Liver (tissue), 9 donors: ENCODE measurements around the gene USP38. TPM values are rescaled to one million over a fixed set of nuclear protein-coding genes. Genes with fewer than 3 reads are reported as not detected.

ENCODE experiments used
- DNase-seq: peaks from one replicate; pipeline ENCODE4 v3.0.0-alpha.2; 2017; ENCODE audit warnings: low spot score
- H3K27ac ChIP-seq, 2 donors: one replicate each; pipeline ENCODE4 v1.7.0; 2013; ENCODE audit warnings: inconsistent platforms in 2 of 2, low read length in 2 of 2, control low read depth in 1 of 2, low read depth in 1 of 2, mild to moderate bottlenecking in 1 of 2
- H3K27me3 ChIP-seq, 4 donors: one replicate each; pipeline versions ENCODE4 v1.6.1 to v1.7.0; 2013; ENCODE audit warnings: low read length in 3 of 4, inconsistent platforms in 1 of 4, mild to moderate bottlenecking in 1 of 4, moderate library complexity in 1 of 4; ENCODE audit not compliant: control insufficient read depth in 4 of 4, insufficient read depth in 4 of 4
- H3K36me3 ChIP-seq, 4 donors: one replicate each; pipeline versions ENCODE4 v1.6.1 to v1.7.0; 2013; ENCODE audit warnings: low read length in 3 of 4, mild to moderate bottlenecking in 3 of 4, low read depth in 1 of 4, moderate library complexity in 1 of 4; ENCODE audit not compliant: control insufficient read depth in 4 of 4, insufficient read depth in 3 of 4
- H3K4me1 ChIP-seq, 4 donors: one replicate each; pipeline versions ENCODE4 v1.6.1 to v1.7.0; 2013; ENCODE audit warnings: low read length in 3 of 4, mild to moderate bottlenecking in 3 of 4, moderate library complexity in 1 of 4; ENCODE audit not compliant: control insufficient read depth in 4 of 4, insufficient read depth in 4 of 4
- H3K4me3 ChIP-seq, 3 donors: one replicate each; pipeline versions ENCODE4 v1.6.1 to v1.7.0; 2013; ENCODE audit warnings: low read length in 3 of 3, control low read depth in 1 of 3, low read depth in 1 of 3, mild to moderate bottlenecking in 1 of 3
- H3K9ac ChIP-seq, 2 donors: one replicate each; pipeline ENCODE4 v1.7.0; 2013; ENCODE audit warnings: low read length in 2 of 2, mild to moderate bottlenecking in 2 of 2, moderate library complexity in 2 of 2, control low read depth in 1 of 2, low read depth in 1 of 2
- H3K9me3 ChIP-seq, 4 donors: one replicate each; pipeline versions ENCODE4 v1.6.1 to v1.7.0; 2013; ENCODE audit warnings: low read length in 3 of 4; ENCODE audit not compliant: control insufficient read depth in 4 of 4
- EGR1 ChIP-seq, 2 donors: IDR thresholded peaks; 2 replicates each; pipeline ENCODE4 v1.6.1; 2016 to 2018; ENCODE audit warnings: antibody characterized with exemption in 2 of 2, low read depth in 2 of 2
- FOXA1 ChIP-seq: IDR thresholded peaks from 2 replicates; pipeline ENCODE4 v1.6.1; 2016; ENCODE audit warnings: antibody characterized with exemption
- FOXA2 ChIP-seq: IDR thresholded peaks from 2 replicates; pipeline ENCODE4 v1.6.1; 2016; ENCODE audit warnings: antibody characterized with exemption
- GABPA ChIP-seq, 2 donors: IDR thresholded peaks in 1 of 2; conservative IDR thresholded peaks in 1 of 2; 2 replicates each; pipeline ENCODE4 v1.6.1; 2016; ENCODE audit warnings: antibody characterized with exemption in 2 of 2, mild to moderate bottlenecking in 1 of 2, moderate library complexity in 1 of 2
- HNF4A ChIP-seq, 2 donors: conservative IDR thresholded peaks; 2 replicates each; pipeline ENCODE4 v1.6.1; 2016; ENCODE audit warnings: antibody characterized with exemption in 2 of 2, mild to moderate bottlenecking in 2 of 2
- HNF4G ChIP-seq: IDR thresholded peaks from 2 replicates; pipeline ENCODE4 v1.6.1; 2016; ENCODE audit warnings: antibody characterized with exemption
- JUND ChIP-seq, 2 donors: IDR thresholded peaks; 2 replicates each; pipeline ENCODE4 v1.6.1; 2016; ENCODE audit warnings: antibody characterized with exemption in 2 of 2
- NR2F2 ChIP-seq: IDR thresholded peaks from 2 replicates; pipeline ENCODE4 v1.6.1; 2016; ENCODE audit warnings: antibody characterized with exemption
- RAD21 ChIP-seq, 2 donors: IDR thresholded peaks; 2 replicates each; pipeline ENCODE4 v1.6.1; 2016; ENCODE audit warnings: antibody characterized with exemption in 2 of 2, mild to moderate bottlenecking in 2 of 2
- RXRA ChIP-seq, 2 donors: IDR thresholded peaks; 2 replicates each; pipeline ENCODE4 v1.6.1; 2017 to 2018; ENCODE audit warnings: antibody characterized with exemption in 2 of 2, mild to moderate bottlenecking in 1 of 2
- SP1 ChIP-seq: IDR thresholded peaks from 2 replicates; pipeline ENCODE4 v1.6.1; 2018; ENCODE audit warnings: antibody characterized with exemption, mild to moderate bottlenecking
- TAF1 ChIP-seq: conservative IDR thresholded peaks from 2 replicates; pipeline ENCODE4 v1.6.1; 2016; ENCODE audit warnings: antibody characterized with exemption, mild to moderate bottlenecking
- YY1 ChIP-seq: IDR thresholded peaks from 2 replicates; pipeline ENCODE4 v1.6.1; 2016; ENCODE audit warnings: antibody characterized with exemption, mild to moderate bottlenecking
- WGBS: extraction: QIAGEN DNeasy Blood & Tissue Kit; methylation state at CpG from one replicate; pipeline ENCODE4 v1.1.7; 2013; 5-methylcytosine and 5-hydroxymethylcytosine counted together
- polyA plus RNA-seq, 2 donors: library from polyadenylated mRNA; stranded (reverse) in 1 of 2; unstranded in 1 of 2; fragments of 200-250 nt in 1 of 2; fragments of >200 nt in 1 of 2; fragmentation: Nextera tagmentation in 1 of 2; extraction: Ambion mirVana in 1 of 2; gene quantifications; one replicate each; pipeline versions ENCODE4 v1.2.1 to v1.2.3, GENCODE V29; 2013 to 2015
- total RNA-seq, 2 donors: library from RNA; depleted of rRNA; stranded (reverse); fragments of >200 nt; gene quantifications; one replicate each; pipeline ENCODE4 v1.2.3, GENCODE V29; 2014
- TF ChIP-seq, protein P1 (sequence below): IDR thresholded peaks from 2 replicates; pipeline ENCODE4 v1.6.1; 2016; ENCODE audit warnings: antibody characterized with exemption
- TF ChIP-seq, protein P2 (sequence below): IDR thresholded peaks from 2 replicates; pipeline ENCODE4 v1.6.1; 2016; ENCODE audit warnings: antibody characterized with exemption
- TF ChIP-seq, protein P3 (sequence below): IDR thresholded peaks from 2 replicates; pipeline ENCODE4 v1.6.1; 2016; ENCODE audit warnings: antibody characterized with exemption, mild to moderate bottlenecking
- TF ChIP-seq, protein P4 (sequence below): fragments of 150-350 bp; IDR thresholded peaks from 2 replicates; pipeline ENCODE4 v1.5.1; 2017; ENCODE audit warnings: improper control_type of control experiment, low read depth, low read length; ENCODE audit not compliant: missing input control
- TF ChIP-seq, protein P5 (sequence below): IDR thresholded peaks from 2 replicates; pipeline ENCODE4 v1.6.1; 2016; ENCODE audit warnings: antibody characterized with exemption
- donor health status: healthy.
- donor health status: healthy.
- donor health status: healthy.
- donor health status: healthy.
- donor health status: healthy.

Gene USP38
- total and polyA plus RNA-seq, 4 donors = 6.1 to 36.1 (median 18.2) TPM

DNA sequence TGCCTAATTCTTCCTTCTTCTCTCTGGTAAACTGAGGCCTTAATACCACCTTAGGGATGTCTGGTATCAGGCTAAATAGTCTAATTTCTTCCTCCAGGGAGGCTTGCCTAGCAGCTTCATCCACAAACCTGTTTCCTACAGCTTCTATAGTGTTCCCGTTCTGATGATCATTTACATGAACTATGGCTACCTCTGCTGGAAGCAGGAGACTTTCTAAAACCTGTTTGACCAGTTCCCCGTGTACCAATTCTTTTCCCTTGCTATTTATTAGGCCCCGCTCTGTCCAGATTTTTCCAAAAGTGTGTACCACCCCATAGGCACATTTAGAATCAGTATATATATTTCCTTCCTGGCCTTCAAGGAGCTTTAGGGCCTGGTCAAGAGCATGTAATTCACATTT lies 5.8 kb upstream of the USP38 start:
- no peak for TF ChIP-seq GABPA (IDR thresholded peaks at IDR 0.05 in 1 of 2, conservative IDR thresholded peaks at IDR 0.05 in 1 of 2)
- Histone ChIP-seq H3K27ac (no peak overlapping the region), H3K9me3 (peaks cover 0 to 6% (median 2%) of the 10 kb centered on the region in 4 donors), H3K9ac (no peak overlapping the region), H3K36me3 (no peaks in the 10 kb centered on the region), H3K4me3 (no peak overlapping the region), H3K4me1 (peaks cover 0 to 3% (median under 1%) of the 10 kb centered on the region in 4 donors), H3K27me3 (no peaks in the 10 kb centered on the region)
- no peak for DNase-seq
- WGBS = 86% methylated on average over 3 of the region's 3 CpGs

DNA sequence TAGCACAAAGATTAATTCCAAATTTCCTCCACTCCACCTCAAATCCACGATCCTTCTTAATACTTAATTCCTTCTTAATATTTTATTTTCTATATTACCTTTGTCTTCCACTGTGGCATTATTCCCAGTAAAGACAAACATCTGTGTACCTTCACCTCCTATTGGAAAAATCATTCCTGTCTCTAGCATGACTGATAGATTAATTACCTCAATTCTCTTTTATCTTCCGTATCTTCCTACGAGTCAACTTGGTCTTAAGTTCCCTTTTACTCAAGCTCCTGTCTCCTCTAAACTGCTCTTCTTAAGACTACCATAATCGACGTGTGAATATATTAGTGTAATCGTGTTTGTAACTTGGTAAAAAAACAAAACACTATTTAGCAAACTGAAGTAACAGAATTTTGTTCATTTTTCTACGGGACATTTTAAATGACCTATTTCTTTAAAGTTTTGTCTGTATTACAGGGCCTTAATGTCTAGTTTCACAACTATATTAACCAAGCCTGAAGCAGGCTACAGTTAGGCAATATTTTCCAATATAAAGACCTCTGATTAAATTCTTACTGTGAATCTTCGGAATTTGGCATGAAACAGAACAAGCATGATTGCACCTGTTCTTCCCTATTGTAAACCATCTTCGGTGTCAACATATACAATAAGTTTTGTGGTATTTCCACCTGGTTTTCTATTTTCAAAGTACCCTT lies 1.1 kb upstream of the USP38 start:
- H3K4me3 ChIP-seq = peak overlapping the region; percentile 72 to 86 (median 85)
- peak overlapping the region; percentile 92 to 97 for H3K27ac ChIP-seq
- no peak for DNase-seq
- H3K4me1 ChIP-seq = peaks cover 4 to 20% (median 14%) of the 10 kb centered on the region in 4 donors
- H3K36me3 ChIP-seq = no peaks in the 10 kb centered on the region
- peak overlapping the region; percentile 88 to 93 for H3K9ac ChIP-seq
- TF ChIP-seq HNF4A (conservative IDR thresholded peaks at IDR 0.05) (no peak), JUND (IDR thresholded peaks at IDR 0.05) (no peak), FOXA1 (no peak), NR2F2 (no peak), EGR1 (IDR thresholded peaks at IDR 0.05; ENCODE audit: low read depth in 2 of 2) (no peak), YY1 (no peak), SP1 (no peak), TAF1 (no peak), RAD21 (IDR thresholded peaks at IDR 0.05) (no peak), GABPA (IDR thresholded peaks at IDR 0.05 in 1 of 2, conservative IDR thresholded peaks at IDR 0.05 in 1 of 2) (no peak), HNF4G (no peak), RXRA (IDR thresholded peaks at IDR 0.05) (no peak), FOXA2 (no peak)
- TF ChIP-seq, protein P1, sequence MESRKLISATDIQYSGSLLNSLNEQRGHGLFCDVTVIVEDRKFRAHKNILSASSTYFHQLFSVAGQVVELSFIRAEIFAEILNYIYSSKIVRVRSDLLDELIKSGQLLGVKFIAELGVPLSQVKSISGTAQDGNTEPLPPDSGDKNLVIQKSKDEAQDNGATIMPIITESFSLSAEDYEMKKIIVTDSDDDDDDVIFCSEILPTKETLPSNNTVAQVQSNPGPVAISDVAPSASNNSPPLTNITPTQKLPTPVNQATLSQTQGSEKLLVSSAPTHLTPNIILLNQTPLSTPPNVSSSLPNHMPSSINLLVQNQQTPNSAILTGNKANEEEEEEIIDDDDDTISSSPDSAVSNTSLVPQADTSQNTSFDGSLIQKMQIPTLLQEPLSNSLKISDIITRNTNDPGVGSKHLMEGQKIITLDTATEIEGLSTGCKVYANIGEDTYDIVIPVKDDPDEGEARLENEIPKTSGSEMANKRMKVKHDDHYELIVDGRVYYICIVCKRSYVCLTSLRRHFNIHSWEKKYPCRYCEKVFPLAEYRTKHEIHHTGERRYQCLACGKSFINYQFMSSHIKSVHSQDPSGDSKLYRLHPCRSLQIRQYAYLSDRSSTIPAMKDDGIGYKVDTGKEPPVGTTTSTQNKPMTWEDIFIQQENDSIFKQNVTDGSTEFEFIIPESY = no peak
- TF ChIP-seq, protein P2, sequence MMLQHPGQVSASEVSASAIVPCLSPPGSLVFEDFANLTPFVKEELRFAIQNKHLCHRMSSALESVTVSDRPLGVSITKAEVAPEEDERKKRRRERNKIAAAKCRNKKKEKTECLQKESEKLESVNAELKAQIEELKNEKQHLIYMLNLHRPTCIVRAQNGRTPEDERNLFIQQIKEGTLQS = no peak
- TF ChIP-seq, protein P3, sequence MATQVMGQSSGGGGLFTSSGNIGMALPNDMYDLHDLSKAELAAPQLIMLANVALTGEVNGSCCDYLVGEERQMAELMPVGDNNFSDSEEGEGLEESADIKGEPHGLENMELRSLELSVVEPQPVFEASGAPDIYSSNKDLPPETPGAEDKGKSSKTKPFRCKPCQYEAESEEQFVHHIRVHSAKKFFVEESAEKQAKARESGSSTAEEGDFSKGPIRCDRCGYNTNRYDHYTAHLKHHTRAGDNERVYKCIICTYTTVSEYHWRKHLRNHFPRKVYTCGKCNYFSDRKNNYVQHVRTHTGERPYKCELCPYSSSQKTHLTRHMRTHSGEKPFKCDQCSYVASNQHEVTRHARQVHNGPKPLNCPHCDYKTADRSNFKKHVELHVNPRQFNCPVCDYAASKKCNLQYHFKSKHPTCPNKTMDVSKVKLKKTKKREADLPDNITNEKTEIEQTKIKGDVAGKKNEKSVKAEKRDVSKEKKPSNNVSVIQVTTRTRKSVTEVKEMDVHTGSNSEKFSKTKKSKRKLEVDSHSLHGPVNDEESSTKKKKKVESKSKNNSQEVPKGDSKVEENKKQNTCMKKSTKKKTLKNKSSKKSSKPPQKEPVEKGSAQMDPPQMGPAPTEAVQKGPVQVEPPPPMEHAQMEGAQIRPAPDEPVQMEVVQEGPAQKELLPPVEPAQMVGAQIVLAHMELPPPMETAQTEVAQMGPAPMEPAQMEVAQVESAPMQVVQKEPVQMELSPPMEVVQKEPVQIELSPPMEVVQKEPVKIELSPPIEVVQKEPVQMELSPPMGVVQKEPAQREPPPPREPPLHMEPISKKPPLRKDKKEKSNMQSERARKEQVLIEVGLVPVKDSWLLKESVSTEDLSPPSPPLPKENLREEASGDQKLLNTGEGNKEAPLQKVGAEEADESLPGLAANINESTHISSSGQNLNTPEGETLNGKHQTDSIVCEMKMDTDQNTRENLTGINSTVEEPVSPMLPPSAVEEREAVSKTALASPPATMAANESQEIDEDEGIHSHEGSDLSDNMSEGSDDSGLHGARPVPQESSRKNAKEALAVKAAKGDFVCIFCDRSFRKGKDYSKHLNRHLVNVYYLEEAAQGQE = no peak
- TF ChIP-seq, protein P4, sequence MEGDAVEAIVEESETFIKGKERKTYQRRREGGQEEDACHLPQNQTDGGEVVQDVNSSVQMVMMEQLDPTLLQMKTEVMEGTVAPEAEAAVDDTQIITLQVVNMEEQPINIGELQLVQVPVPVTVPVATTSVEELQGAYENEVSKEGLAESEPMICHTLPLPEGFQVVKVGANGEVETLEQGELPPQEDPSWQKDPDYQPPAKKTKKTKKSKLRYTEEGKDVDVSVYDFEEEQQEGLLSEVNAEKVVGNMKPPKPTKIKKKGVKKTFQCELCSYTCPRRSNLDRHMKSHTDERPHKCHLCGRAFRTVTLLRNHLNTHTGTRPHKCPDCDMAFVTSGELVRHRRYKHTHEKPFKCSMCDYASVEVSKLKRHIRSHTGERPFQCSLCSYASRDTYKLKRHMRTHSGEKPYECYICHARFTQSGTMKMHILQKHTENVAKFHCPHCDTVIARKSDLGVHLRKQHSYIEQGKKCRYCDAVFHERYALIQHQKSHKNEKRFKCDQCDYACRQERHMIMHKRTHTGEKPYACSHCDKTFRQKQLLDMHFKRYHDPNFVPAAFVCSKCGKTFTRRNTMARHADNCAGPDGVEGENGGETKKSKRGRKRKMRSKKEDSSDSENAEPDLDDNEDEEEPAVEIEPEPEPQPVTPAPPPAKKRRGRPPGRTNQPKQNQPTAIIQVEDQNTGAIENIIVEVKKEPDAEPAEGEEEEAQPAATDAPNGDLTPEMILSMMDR = no peak
- TF ChIP-seq, protein P5, sequence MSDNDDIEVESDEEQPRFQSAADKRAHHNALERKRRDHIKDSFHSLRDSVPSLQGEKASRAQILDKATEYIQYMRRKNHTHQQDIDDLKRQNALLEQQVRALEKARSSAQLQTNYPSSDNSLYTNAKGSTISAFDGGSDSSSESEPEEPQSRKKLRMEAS = no peak
- WGBS = 54% methylated on average over 9 of the region's 9 CpGs
- H3K9me3 ChIP-seq = no peaks in the 10 kb centered on the region
- H3K27me3 ChIP-seq = no peaks in the 10 kb centered on the region
